ENCODE results near the gene JUN. TPM values are rescaled to one million over a fixed set of nuclear protein-coding genes. Genes with fewer than 3 reads are reported as not detected.

The JUN gene
- total and polyA plus RNA-seq, 2 donors (not counting 1 experiment from before 2014, with no cell fraction given) = 94.4 to 4,074 TPM

DNA sequence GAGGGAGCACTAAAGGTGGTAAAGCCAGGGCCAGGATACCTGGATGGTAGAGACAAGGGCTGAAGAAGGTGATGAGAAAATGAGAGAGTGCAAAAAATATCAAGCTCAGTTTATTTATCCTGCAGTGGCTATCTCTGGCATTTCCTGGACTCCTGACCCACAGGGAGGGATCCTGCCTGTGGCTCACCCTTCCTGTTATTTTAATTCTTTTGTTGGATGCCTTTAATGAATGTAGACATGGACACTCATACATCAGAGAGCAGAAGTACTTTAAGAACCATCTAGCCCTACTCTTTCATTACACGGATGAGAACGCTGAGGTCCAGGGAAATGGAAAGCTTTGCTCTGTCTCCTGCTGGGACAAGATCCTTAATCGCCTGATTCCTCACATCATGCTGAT lies 20.6 kb downstream of the JUN start:
- WGBS (ENCODE audit: insufficient coverage) = 97% methylated on average over 3 of the region's 3 CpGs
- Histone ChIP-seq H3K4me2 (replicated peaks; ENCODE audit: low read depth, low read length, poor library complexity, severe bottlenecking) (no peak overlapping the region), H2AFZ (ENCODE audit: insufficient read depth, low read depth, low read length, poor library complexity, severe bottlenecking) (no peak overlapping the region), H3K9ac (ENCODE audit: low read length) (no peak overlapping the region), H4K20me1 (ENCODE audit: control insufficient read depth, insufficient read depth, low read length, poor library complexity, severe bottlenecking) (no peaks in the 10 kb centered on the region), H3K79me2 (ENCODE audit: control insufficient read depth, insufficient read depth, low read length) (no peaks in the 10 kb centered on the region), H3K36me3 (replicated peaks in 1 of 2; ENCODE audit: control extremely low read depth in 1 of 2, control insufficient read depth in 1 of 2, extremely low read depth in 1 of 2, insufficient read depth in 2 of 2, low read length in 1 of 2) (no peaks in the 10 kb centered on the region), H3K9me3 (ENCODE audit: control extremely low read depth in 1 of 3, control insufficient read depth in 2 of 3, insufficient read depth in 1 of 3, low read length in 2 of 3) (no peaks in the 10 kb centered on the region), H3K27ac (ENCODE audit: low read length in 2 of 2) (no peak overlapping the region), H3K4me3 (ENCODE audit: control extremely low read depth in 1 of 5, extremely low read depth in 1 of 5, insufficient read depth in 1 of 5, low read depth in 2 of 5, low read length in 4 of 5) (no peak overlapping the region), H3K4me1 (ENCODE audit: control insufficient read depth in 2 of 2, insufficient read depth in 2 of 2, low read length in 2 of 2) (no peaks in the 10 kb centered on the region), H3K27me3 (replicated peaks in 1 of 4; ENCODE audit: control extremely low read depth in 1 of 4, control insufficient read depth in 3 of 4, insufficient read depth in 4 of 4, low read length in 3 of 4) (no peaks in the 10 kb centered on the region)
- Mint-ChIP-seq H3K4me1 (no peaks in the 10 kb centered on the region), H3K4me3 (no peak overlapping the region), H3K9me3 (ENCODE audit: insufficient read depth) (no peaks in the 10 kb centered on the region), H3K27ac (no peak overlapping the region), H3K27me3 (peaks cover 30% of the 10 kb centered on the region)
- POLR2A ChIA-PET = no interaction called here
- CTCF ChIA-PET = interaction anchor here (1.0 to 1.4 kb wide), 3 partner anchors 18 to 23 kb away, joined by 3 to 4 read pairs (median 4); no protein-coding TSS in a partner anchor
- intact Hi-C loops (cut with micrococcal nuclease) = no loop called here
- ATAC-seq (ENCODE audit: low read depth) = no peak
- no peak for DNase-seq
- TF ChIP-seq EZH2 (IDR thresholded peaks at IDR 0.05; ENCODE audit: borderline replicate concordance, insufficient read depth, low read depth, low read length, poor library complexity, severe bottlenecking) = no peak
- TF ChIP-seq, protein P1, sequence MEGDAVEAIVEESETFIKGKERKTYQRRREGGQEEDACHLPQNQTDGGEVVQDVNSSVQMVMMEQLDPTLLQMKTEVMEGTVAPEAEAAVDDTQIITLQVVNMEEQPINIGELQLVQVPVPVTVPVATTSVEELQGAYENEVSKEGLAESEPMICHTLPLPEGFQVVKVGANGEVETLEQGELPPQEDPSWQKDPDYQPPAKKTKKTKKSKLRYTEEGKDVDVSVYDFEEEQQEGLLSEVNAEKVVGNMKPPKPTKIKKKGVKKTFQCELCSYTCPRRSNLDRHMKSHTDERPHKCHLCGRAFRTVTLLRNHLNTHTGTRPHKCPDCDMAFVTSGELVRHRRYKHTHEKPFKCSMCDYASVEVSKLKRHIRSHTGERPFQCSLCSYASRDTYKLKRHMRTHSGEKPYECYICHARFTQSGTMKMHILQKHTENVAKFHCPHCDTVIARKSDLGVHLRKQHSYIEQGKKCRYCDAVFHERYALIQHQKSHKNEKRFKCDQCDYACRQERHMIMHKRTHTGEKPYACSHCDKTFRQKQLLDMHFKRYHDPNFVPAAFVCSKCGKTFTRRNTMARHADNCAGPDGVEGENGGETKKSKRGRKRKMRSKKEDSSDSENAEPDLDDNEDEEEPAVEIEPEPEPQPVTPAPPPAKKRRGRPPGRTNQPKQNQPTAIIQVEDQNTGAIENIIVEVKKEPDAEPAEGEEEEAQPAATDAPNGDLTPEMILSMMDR (IDR thresholded peaks at IDR 0.05) = no peak

DNA sequence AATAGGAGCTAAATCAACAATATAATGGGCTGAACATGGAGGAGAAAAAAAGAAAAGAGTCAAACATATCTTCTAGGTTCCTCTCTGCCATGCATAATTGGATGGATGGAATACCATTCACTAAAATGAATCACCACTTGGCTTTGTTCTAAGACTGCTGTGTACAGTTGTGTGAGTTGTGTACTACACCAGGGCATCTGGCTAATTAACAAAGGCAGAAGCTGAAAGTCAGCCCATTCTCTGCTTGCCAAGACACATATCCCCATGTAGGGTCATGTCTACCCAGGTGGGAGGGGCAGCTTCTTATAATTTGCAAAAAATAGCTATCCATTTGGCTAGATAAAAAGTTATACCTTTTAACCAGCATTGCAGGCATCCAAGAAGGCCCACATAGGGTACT lies 21.0 kb downstream of the JUN start:
- H3K9ac ChIP-seq (ENCODE audit: low read length) = no peak overlapping the region
- H4K20me1 ChIP-seq (ENCODE audit: control insufficient read depth, insufficient read depth, low read length, poor library complexity, severe bottlenecking) = no peaks in the 10 kb centered on the region
- ChIA-PET POLR2A (no interaction called here), CTCF (interaction anchor here (1.4 kb wide), 1 partner anchor 18 kb away, joined by 4 read pairs; no protein-coding TSS in a partner anchor)
- H3K27ac ChIP-seq (ENCODE audit: low read length in 2 of 2) = no peak overlapping the region
- Mint-ChIP-seq H3K4me3 (no peak overlapping the region), H3K9me3 (ENCODE audit: insufficient read depth) (no peaks in the 10 kb centered on the region), H3K4me1 (no peaks in the 10 kb centered on the region), H3K27me3 (peaks cover 27% of the 10 kb centered on the region), H3K27ac (no peak overlapping the region)
- H3K4me2 ChIP-seq (replicated peaks; ENCODE audit: low read depth, low read length, poor library complexity, severe bottlenecking) = no peak overlapping the region
- no peak for TF ChIP-seq EZH2 (IDR thresholded peaks at IDR 0.05; ENCODE audit: borderline replicate concordance, insufficient read depth, low read depth, low read length, poor library complexity, severe bottlenecking)
- TF ChIP-seq, protein P1 (IDR thresholded peaks at IDR 0.05) = no peak
- no peak for ATAC-seq (ENCODE audit: low read depth)
- no peaks in the 10 kb centered on the region for H3K27me3 ChIP-seq (replicated peaks in 1 of 4; ENCODE audit: control extremely low read depth in 1 of 4, control insufficient read depth in 3 of 4, insufficient read depth in 4 of 4, low read length in 3 of 4)
- H3K9me3 ChIP-seq (ENCODE audit: control extremely low read depth in 1 of 3, control insufficient read depth in 2 of 3, insufficient read depth in 1 of 3, low read length in 2 of 3) = no peaks in the 10 kb centered on the region
- intact Hi-C loops (cut with micrococcal nuclease) = no loop called here
- H3K36me3 ChIP-seq (replicated peaks in 1 of 2; ENCODE audit: control extremely low read depth in 1 of 2, control insufficient read depth in 1 of 2, extremely low read depth in 1 of 2, insufficient read depth in 2 of 2, low read length in 1 of 2) = no peaks in the 10 kb centered on the region
- H3K4me3 ChIP-seq (ENCODE audit: control extremely low read depth in 1 of 5, extremely low read depth in 1 of 5, insufficient read depth in 1 of 5, low read depth in 2 of 5, low read length in 4 of 5) = no peak overlapping the region
- DNase-seq = no peak
- H3K4me1 ChIP-seq (ENCODE audit: control insufficient read depth in 2 of 2, insufficient read depth in 2 of 2, low read length in 2 of 2) = no peaks in the 10 kb centered on the region
- no peaks in the 10 kb centered on the region for H3K79me2 ChIP-seq (ENCODE audit: control insufficient read depth, insufficient read depth, low read length)
- H2AFZ ChIP-seq (ENCODE audit: insufficient read depth, low read depth, low read length, poor library complexity, severe bottlenecking) = no peak overlapping the region
